Inflammatory macrophage treated with lipopolysaccharide for 4 hours (primary cell): ENCODE results near the gene ADGRG1.

Source experiments
- DNase-seq: peaks from one replicate; pipeline ENCODE4 v3.0.0-alpha.2; 2020

Gene ADGRG1

GRCh38 chr16:57636184-57636583, 7.8 kb downstream of the ADGRG1 start:
- no peak for DNase-seq

- peak; percentile 16 for DNase-seq
Measured at GRCh38 chr16:57637020-57637419, 8.6 kb downstream of the ADGRG1 start.

- DNase-seq = no peak
Measured at GRCh38 chr16:57637424-57637823, 9.0 kb downstream of the ADGRG1 start.

GRCh38 chr16:57637965-57638364, 9.5 kb downstream of the ADGRG1 start:
- DNase-seq = no peak

GRCh38 chr16:57638381-57638780, 10.0 kb downstream of the ADGRG1 start:
- no peak for DNase-seq

- DNase-seq = no peak
Measured at GRCh38 chr16:57639172-57639887, 10.9 kb downstream of the ADGRG1 start.

GRCh38 chr16:57640185-57640584, 11.8 kb downstream of the ADGRG1 start:
- no peak for DNase-seq

- DNase-seq = no peak
Measured at GRCh38 chr16:57640612-57641011, 12.2 kb downstream of the ADGRG1 start.

- no peak for DNase-seq
Measured at GRCh38 chr16:57642160-57643135, 14.0 kb downstream of the ADGRG1 start.

GRCh38 chr16:57643147-57643874, 14.9 kb downstream of the ADGRG1 start:
- peak; percentile 72 for DNase-seq

GRCh38 chr16:57643910-57644309, 15.5 kb downstream of the ADGRG1 start:
- DNase-seq = no peak

GRCh38 chr16:57644383-57645014, 16.1 kb downstream of the ADGRG1 start:
- DNase-seq = no peak

GRCh38 chr16:57645169-57645568, 16.7 kb downstream of the ADGRG1 start:
- no peak for DNase-seq

- no peak for DNase-seq
Measured at GRCh38 chr16:57645691-57646387, 17.4 kb downstream of the ADGRG1 start.

- DNase-seq = no peak
Measured at GRCh38 chr16:57646388-57647039, 18.1 kb downstream of the ADGRG1 start.

- DNase-seq = no peak
Measured at GRCh38 chr16:57647136-57647875, 18.9 kb downstream of the ADGRG1 start.

GRCh38 chr16:57648125-57648524, 19.7 kb downstream of the ADGRG1 start:
- DNase-seq = peak; percentile 56

GRCh38 chr16:57648581-57649442, 20.4 kb downstream of the ADGRG1 start:
- DNase-seq = peak; percentile 77

- no peak for DNase-seq
Measured at GRCh38 chr16:57649443-57649751, 21.0 kb downstream of the ADGRG1 start.

GRCh38 chr16:57649846-57650245, 21.4 kb downstream of the ADGRG1 start:
- DNase-seq = no peak
